Stimulated activated CD4-positive, alpha-beta T cell treated with anti-CD3 and anti-CD28 coated beads, Interleukin-1b, Interleukin-23, amount 100 ng/mL, for 24 hours (primary cell): ENCODE data around the gene SLC25A53.

Source experiments
- DNase-seq, 4 experiments: peaks; one replicate each; pipeline ENCODE4 v3.0.0-alpha.2; 2020; ENCODE audit warnings: low read depth in 4 of 4, low spot score in 1 of 4

Gene SLC25A53

DNA sequence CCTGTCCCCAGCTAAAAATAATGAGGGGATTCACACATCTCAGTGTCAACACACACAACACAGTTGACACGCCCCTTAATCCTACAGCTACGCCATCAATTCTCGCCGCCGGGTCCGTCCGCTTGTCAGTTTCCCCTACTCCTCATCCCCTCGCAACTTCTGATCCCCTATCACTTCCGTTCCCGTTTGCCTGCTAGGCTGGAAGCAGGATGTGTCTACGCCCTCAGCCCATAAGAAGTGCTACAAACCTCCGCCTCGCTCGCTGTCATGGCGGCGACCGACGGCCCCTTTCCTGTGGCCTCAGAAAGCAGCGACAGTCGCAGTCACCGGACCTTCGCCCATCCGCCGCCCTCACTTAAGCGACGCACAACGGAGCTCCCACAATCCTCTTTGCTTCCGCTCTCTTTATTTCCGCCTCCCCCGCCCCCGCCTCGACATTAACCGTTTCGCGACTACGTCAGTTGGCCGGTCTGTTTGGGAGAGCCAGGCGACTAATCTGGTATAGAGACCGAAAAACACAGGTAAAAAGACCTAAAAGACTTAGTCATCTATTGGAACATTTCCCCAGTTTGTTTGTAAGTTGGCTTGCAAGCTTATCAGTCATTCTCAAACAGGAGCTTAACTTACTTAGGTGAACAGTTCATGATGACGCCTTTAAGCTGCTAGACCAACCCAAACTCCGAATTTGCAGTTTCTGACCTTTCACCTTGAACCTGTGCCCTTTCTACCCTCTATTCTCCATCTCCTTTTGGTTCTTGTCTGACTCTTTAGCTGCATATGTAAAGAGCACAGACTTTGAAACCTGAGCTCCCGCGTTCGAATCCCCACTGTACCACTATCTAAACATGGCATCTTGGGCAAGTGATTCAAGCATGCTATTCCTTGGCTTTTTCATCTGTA lies at the start of gene SLC25A53:
SLC25A53 (minus strand) TSS at position 380 of the 900 bp plus-strand sequence. CDS start 51,752 bp downstream, outside the sequence.
- DNase-seq = peak; percentile 35 to 58 (median 47)

- no peak for DNase-seq
These were observed 48.7 kb upstream of the SLC25A53 start for GRCh38 chrX:104205548-104205947.

GRCh38 chrX:104195489-104196084 lies 38.8 kb upstream of the SLC25A53 start:
- DNase-seq = no peak

- DNase-seq = no peak
These were observed 38.2 kb upstream of the SLC25A53 start for GRCh38 chrX:104195013-104195412.

- no peak for DNase-seq
These were observed 36.7 kb upstream of the SLC25A53 start for GRCh38 chrX:104193485-104193884.

- no peak for DNase-seq
These were observed 33.0 kb upstream of the SLC25A53 start for GRCh38 chrX:104189837-104190236.

DNA sequence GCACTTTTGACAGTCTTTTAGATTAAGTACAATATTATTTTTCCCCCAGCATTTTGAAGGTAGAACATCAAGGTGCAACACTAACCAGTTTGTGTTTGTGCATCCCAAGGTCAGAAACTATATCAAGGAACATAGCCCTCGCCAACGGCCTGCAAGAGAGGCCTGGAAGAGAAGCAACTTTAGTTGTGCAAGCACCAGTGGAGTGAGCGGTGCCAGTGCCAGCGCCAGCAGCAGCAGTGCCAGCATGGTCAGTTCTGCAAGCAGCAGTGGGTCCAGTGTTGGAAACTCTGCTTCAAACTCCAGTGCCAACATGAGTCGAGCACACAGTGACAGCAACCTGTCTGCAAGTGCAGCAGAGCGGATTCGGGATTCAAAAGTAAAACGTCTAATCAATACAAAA lies 31.1 kb upstream of the SLC25A53 start:
- DNase-seq = no peak

DNA sequence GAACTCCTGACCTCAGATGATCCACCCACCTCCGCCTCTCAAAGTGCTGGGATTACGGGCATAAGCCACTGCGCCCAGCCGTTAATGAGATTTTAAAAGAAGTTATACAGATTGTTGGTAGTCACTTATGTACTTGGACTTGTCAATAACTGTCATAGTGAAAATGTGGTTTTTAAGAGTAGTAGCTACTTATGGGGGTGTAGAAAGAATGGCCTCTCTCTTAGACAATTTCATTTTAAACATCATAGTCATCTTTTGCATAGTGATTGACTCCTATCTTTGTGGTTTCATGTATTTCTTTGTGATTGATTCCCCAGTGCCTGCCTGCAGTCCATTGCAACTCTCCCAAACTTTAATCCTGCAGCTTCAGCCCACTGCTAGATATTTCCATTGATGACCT lies 26.9 kb upstream of the SLC25A53 start:
- DNase-seq = no peak

DNA sequence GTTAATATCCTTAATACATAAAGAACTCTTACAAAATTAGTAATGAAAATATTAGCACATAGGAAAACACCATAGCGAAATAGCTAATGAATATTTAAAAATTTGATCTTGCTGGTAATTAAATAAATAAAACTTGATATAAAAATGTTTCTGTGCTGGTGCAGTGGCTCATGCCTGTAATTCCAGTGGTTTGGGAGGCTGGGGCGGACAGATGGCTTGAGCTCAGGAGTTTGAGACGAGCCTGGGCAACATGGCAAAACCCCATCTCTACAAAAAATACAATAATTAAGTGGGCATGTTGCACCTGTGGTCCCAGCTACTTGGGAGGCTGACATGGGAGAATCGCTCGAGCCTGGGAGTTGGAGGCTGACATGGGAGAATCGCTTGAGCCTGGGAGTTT lies 17.0 kb upstream of the SLC25A53 start:
- DNase-seq = no peak

DNA sequence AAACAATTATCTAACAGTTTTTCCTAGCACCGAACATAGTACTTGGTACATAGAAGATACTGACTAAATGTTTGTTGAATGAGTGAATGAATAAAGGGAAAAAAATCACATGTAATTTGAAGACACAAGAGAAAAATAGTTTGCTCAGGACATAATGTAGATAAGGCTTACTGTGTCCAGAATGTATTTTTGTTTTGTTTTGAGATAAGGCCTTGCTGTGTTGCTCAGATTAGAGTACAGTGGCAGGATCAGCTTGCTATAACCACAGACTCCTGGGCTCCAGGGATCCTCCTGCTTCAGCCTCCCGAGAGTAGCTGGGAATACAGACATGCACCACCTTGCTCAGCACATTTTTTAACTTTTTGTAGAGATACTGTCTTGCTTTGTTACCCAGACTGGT lies 16.0 kb upstream of the SLC25A53 start:
- DNase-seq = no peak

GRCh38 chrX:104172121-104172520 lies 15.3 kb upstream of the SLC25A53 start:
- no peak for DNase-seq

DNA sequence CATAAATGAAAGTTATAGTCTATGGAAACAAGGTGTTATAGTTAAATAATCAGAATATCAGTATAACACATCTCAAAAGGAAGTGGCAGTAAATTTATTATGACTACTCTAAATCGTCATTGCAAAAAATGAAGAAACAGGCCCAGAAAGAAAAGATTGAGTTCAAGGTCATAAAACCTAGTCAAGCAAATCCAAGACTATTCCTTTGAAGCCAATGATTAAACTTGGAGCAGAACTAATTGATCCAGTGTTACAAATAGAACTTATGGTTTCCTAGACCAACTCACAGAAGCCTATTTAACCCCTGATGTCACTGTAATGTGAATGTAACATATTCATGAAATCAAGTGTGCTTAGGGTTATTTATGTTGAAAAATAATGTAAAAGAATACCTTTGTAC lies 11.3 kb upstream of the SLC25A53 start:
- no peak for DNase-seq

DNA sequence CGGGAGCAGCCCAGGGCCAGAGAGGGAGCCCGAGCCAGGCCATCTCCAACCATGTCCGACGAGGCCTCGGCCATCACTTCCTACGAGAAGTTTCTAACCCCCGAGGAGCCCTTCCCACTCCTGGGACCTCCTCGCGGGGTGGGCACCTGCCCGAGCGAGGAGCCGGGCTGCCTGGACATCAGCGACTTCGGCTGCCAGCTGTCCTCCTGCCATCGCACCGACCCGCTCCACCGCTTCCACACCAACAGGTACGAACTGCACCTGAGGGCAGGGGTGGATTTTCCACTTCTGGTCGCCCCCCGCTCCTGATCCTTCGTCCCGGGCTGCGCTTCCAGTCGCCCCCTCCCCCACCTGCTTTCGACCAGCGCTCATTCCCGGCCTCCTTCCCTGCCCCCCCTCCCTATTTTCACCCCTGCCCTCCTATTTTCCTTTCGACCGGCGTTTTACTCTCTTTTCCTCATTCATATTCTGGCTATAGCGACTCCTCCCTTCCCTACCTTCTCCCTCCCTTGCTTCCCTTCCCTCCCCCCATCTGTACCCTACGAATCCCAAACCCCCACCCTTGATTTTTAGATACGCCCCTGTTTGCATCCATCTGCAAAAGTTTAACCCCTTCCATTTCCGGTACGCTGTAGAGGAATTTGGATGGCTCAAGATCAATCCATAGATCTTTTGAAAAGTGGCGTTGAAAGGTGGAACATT lies 10.1 kb upstream of the SLC25A53 start:
- DNase-seq = no peak

DNA sequence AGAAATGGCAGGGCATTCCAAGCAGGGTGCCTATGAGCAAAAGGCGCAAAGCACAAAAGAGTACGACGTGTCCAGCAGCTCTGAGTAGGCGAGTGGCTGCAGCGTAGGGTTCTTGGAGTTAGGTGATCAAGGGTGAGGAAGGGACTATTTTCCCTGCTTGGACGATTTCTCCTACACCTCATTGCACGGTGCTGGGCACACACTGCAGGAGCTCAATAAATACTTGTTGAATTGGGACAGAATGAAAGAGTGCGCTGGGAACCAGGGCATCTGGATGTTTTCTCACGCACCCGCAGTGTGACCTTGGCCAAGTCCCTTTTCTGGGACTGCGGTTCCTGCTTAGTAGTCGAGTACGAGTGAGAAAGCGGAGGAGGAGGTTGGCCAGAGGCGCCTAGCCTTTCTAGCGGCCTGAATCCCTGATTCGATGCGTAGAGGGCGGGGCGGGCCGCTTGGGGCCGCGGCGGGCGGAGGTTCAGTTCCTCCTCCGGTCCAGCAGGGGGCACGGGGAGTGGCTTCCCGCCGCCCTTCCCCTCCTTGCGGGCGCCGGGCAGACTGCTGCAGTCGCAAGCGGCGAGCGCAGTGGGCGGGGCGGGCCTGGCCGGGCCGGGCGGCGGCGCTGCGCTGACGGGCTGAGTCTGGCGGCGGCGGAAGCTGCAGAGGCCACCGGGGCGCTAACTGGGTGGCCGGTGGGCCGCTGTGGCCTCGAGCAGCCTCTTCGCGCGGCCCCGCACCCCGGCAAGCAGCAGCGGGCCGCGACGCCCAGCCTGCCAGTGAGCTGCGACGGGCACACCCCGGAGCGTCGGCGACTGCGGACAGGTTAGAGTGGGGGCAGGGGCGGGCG lies 9.3 kb upstream of the SLC25A53 start, which contains the start of gene FAM199X:
FAM199X (plus strand) TSS at position 560 of the 841 bp plus-strand sequence. CDS start 333 bp downstream, outside the sequence.
- peak; percentile 56 to 73 (median 64) for DNase-seq

GRCh38 chrX:104151037-104151436 lies 5.8 kb downstream of the SLC25A53 start:
- no peak for DNase-seq

DNA sequence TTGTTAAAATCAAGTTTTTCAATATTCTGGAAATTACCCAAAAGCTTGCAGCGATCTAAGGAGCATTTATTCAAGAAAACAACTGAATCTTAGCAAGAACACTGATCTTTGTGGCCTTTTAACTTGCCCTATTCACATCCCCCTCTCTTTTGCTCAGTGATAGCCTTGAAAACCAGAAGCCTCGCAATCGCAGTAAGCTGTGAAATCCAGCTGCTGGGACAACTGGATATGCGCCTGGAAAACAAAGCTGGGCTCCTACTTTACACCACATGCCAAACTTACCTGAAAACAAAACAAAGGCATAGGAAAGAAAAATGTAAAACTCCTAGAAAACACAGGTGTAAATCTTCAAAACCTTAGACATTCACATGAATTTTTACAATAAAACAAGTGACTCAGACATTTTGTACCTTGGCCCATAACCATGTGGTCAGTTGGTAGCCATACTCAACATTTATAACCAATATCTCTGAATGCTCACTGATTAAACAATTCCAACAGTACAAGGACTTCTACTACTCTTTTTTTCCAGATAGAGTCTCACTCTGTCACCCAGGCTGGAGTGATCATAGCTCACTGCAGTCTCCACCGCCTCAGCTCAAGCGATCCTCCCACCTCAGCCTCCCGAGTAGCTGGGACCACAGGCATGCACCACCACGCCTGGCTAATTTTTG lies 15.6 kb downstream of the SLC25A53 start:
- DNase-seq = no peak

- no peak for DNase-seq
These were observed 19.3 kb downstream of the SLC25A53 start for GRCh38 chrX:104137496-104137895.

DNA sequence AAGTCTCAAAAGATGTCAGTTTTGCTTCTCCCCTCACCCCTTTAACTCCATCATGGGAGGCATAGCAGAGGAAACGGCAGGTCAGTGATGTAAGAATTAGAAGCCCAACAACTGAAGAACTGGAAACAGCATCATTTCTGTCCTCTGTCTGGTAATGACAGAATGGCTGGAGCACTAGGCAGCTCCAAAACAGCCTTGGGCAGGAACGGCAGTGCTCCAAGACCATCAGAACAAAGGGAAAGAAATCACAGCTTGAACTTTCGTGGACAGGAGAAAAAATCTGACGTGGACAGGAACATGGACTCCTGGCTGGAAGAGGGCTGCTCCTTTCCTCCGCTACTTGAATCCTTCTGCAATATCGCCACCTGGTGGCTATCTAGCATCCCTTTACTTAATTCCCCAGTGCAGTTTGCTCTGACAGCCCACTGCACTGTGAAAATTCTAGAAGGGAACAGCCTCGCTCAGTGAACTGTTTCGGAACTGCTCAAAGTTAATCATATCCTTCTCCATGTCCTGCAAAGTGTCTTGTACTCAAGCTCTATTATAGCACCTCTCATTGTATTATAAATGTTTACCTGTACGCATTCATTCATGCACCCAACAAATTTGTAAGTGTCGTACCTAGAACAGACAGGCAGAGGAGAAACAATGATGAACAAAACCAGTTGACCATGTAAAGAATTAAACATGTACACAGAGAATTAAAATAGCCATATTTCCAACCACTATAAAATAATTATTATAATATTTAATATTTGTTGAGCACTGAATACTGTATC lies 20.4 kb downstream of the SLC25A53 start:
- peak in 2 of 4 experiments; percentile 13 to 18 for DNase-seq

- no peak for DNase-seq
These were observed 21.1 kb downstream of the SLC25A53 start for GRCh38 chrX:104135677-104136076.
